Measurements from ENCODE around the gene CRIP2.

- no peak for TF ChIP-seq NFIC (IDR thresholded peaks at IDR 0.05)
- no peak for TF ChIP-seq MAX (IDR thresholded peaks at IDR 0.05)
- TF ChIP-seq TCF12 (IDR thresholded peaks at IDR 0.05; ENCODE audit: low read depth): no peak
- TF ChIP-seq EGR1 (IDR thresholded peaks at IDR 0.05): no peak
- no peak for TF ChIP-seq EP300 (IDR thresholded peaks at IDR 0.05; ENCODE audit: borderline replicate concordance)
- no peak for TF ChIP-seq RAD21 (IDR thresholded peaks at IDR 0.05; ENCODE audit: low read depth)
- TF ChIP-seq YY1 (IDR thresholded peaks at IDR 0.05; ENCODE audit: low read depth): no peak
- TF ChIP-seq USF1 (IDR thresholded peaks at IDR 0.05): no peak
- no peak for TF ChIP-seq ZBTB7A (IDR thresholded peaks at IDR 0.05; ENCODE audit: low read depth)
- TF ChIP-seq CEBPB (IDR thresholded peaks at IDR 0.05): no peak
- no peak for TF ChIP-seq FOXM1 (IDR thresholded peaks at IDR 0.05; ENCODE audit: borderline replicate concordance, low read depth)
- TF ChIP-seq REST (IDR thresholded peaks at IDR 0.05; ENCODE audit: low read depth): no peak
- no peak for TF ChIP-seq CREB1 (IDR thresholded peaks at IDR 0.05; ENCODE audit: low read depth)
These were observed 17.6 kb upstream of the CRIP2 start for GRCh38 chr14:105456736-105457617.

All from Ishikawa (cell line).